ENCODE results near the gene POP7. TPM values are rescaled to one million over a fixed set of nuclear protein-coding genes. Genes with fewer than 3 reads are reported as not detected.

Gene POP7
- total RNA-seq, 1 donor from 2014 or later: 67.9 TPM

- no peaks in the 10 kb centered on the region for H3K9me3 Mint-ChIP-seq
- H3K27me3 Mint-ChIP-seq (ENCODE audit: low read depth): no peaks in the 10 kb centered on the region
- no peak overlapping the region for H3K4me3 Mint-ChIP-seq
- no peak for DNase-seq (ENCODE audit: low read depth, low spot score)
- H3K27ac Mint-ChIP-seq (ENCODE audit: unreplicated experiment): no peak overlapping the region
- no peak for TF ChIP-seq CTCF (conservative IDR thresholded peaks at IDR 0.05)
- no peaks in the 10 kb centered on the region for H3K36me3 Mint-ChIP-seq (ENCODE audit: low read depth)
- peaks cover 14% of the 10 kb centered on the region for H3K4me1 Mint-ChIP-seq
Observed at GRCh38 chr7:100687751-100688300, 18.1 kb upstream of the POP7 start.

- no peak for DNase-seq (ENCODE audit: low read depth, low spot score)
- Mint-ChIP-seq H3K36me3 (ENCODE audit: low read depth) (no peaks in the 10 kb centered on the region), H3K27ac (ENCODE audit: unreplicated experiment) (peak overlapping the region; percentile 75), H3K4me1 (peaks cover 18% of the 10 kb centered on the region), H3K27me3 (ENCODE audit: low read depth) (peaks cover 4% of the 10 kb centered on the region), H3K9me3 (no peaks in the 10 kb centered on the region), H3K4me3 (peak overlapping the region; percentile 27)
- no peak for TF ChIP-seq CTCF (conservative IDR thresholded peaks at IDR 0.05)
Observed at GRCh38 chr7:100688326-100688860, 17.5 kb upstream of the POP7 start.

GRCh38 chr7:100689230-100690135 lies 16.4 kb upstream of the POP7 start:
- Mint-ChIP-seq H3K27me3 (ENCODE audit: low read depth) (peaks cover 4% of the 10 kb centered on the region), H3K4me3 (peak overlapping the region; percentile 58), H3K36me3 (ENCODE audit: low read depth) (no peaks in the 10 kb centered on the region), H3K27ac (ENCODE audit: unreplicated experiment) (peak overlapping the region; percentile 75), H3K4me1 (peaks cover 18% of the 10 kb centered on the region), H3K9me3 (no peaks in the 10 kb centered on the region)
- DNase-seq (ENCODE audit: low read depth, low spot score): no peak
- TF ChIP-seq CTCF (conservative IDR thresholded peaks at IDR 0.05): no peak

- DNase-seq (ENCODE audit: low read depth, low spot score): peak; percentile 95
- Mint-ChIP-seq H3K9me3 (no peaks in the 10 kb centered on the region), H3K4me3 (peak overlapping the region; percentile 95), H3K4me1 (peaks cover 18% of the 10 kb centered on the region), H3K27ac (ENCODE audit: unreplicated experiment) (peak overlapping the region; percentile 93), H3K36me3 (ENCODE audit: low read depth) (no peaks in the 10 kb centered on the region), H3K27me3 (ENCODE audit: low read depth) (peaks cover 20% of the 10 kb centered on the region)
- TF ChIP-seq CTCF (conservative IDR thresholded peaks at IDR 0.05): peak; percentile 92
Observed at GRCh38 chr7:100691676-100692577, 14.0 kb upstream of the POP7 start.

- Mint-ChIP-seq H3K27ac (ENCODE audit: unreplicated experiment) (peak overlapping the region; percentile 93), H3K36me3 (ENCODE audit: low read depth) (no peaks in the 10 kb centered on the region), H3K4me3 (peak overlapping the region; percentile 95), H3K27me3 (ENCODE audit: low read depth) (peaks cover 26% of the 10 kb centered on the region), H3K4me1 (peaks cover 18% of the 10 kb centered on the region), H3K9me3 (no peaks in the 10 kb centered on the region)
- no peak for TF ChIP-seq CTCF (conservative IDR thresholded peaks at IDR 0.05)
- no peak for DNase-seq (ENCODE audit: low read depth, low spot score)
Observed at GRCh38 chr7:100692578-100692961, 13.4 kb upstream of the POP7 start.

Data from neural crest cell (in vitro differentiated cells).